Natural killer cell (primary cell): ENCODE results near the gene ARL15. TPM values are rescaled to one million over a fixed set of nuclear protein-coding genes. Genes with fewer than 3 reads are reported as not detected.

ENCODE experiments used
- ATAC-seq, 3 donors: fragments of 150-1000 bp in 2 of 3; fragments of 200-7000 bp in 1 of 3; cut with Tn5 transposase; 1 replicate in 1 of 3; 2 replicates in 2 of 3; pipeline ENCODE4 v1.10.0; 2021; ENCODE audit warnings: mild to moderate bottlenecking in 2 of 3, moderate library complexity in 2 of 3
- DNase-seq, 2 donors: peaks; one replicate each; pipeline versions ENCODE4 v3.0.0 to v3.0.0-alpha.2; 2013 to 2021; ENCODE audit warnings: mixed read lengths in 1 of 2
- H3K27ac ChIP-seq: one replicate; pipeline ENCODE4 v1.5.1; 2013; ENCODE audit warnings: mild to moderate bottlenecking, low read length
- H3K27me3 ChIP-seq: one replicate; pipeline ENCODE4 v1.6.1; 2013; ENCODE audit warnings: low read length; ENCODE audit not compliant: control insufficient read depth, insufficient read depth
- H3K36me3 ChIP-seq: one replicate; pipeline ENCODE4 v1.6.1; 2013; ENCODE audit warnings: low read length; ENCODE audit not compliant: control insufficient read depth, insufficient read depth
- H3K4me1 ChIP-seq: one replicate; pipeline ENCODE4 v1.6.1; 2013; ENCODE audit warnings: low read length; ENCODE audit not compliant: control insufficient read depth, insufficient read depth
- H3K4me3 ChIP-seq: one replicate; pipeline ENCODE4 v1.5.1; 2013; ENCODE audit warnings: low read length
- H3K9me3 ChIP-seq: one replicate; pipeline ENCODE4 v1.6.1; 2013; ENCODE audit warnings: low read length; ENCODE audit not compliant: control insufficient read depth, insufficient read depth
- H3K27ac Mint-ChIP-seq, 2 donors: one replicate each; pipeline ENCODE4 v1.8.0; 2022; ENCODE audit warnings: mild to moderate bottlenecking in 2 of 2, mixed read lengths in 2 of 2, moderate library complexity in 1 of 2
- H3K27me3 Mint-ChIP-seq, 2 donors: one replicate each; pipeline ENCODE4 v1.8.0; 2022; ENCODE audit warnings: low read depth in 2 of 2, mixed read lengths in 2 of 2
- H3K36me3 Mint-ChIP-seq: one replicate; pipeline ENCODE4 v1.8.0; 2022; ENCODE audit warnings: mixed read lengths
- H3K4me1 Mint-ChIP-seq, 2 donors: one replicate each; pipeline ENCODE4 v1.8.0; 2022; ENCODE audit warnings: mixed read lengths in 2 of 2
- H3K4me3 Mint-ChIP-seq: one replicate; pipeline ENCODE4 v1.8.0; 2022; ENCODE audit warnings: mild to moderate bottlenecking, moderate library complexity, mixed read lengths
- H3K9me3 Mint-ChIP-seq, 2 donors: one replicate each; pipeline ENCODE4 v1.8.0; 2022; ENCODE audit warnings: mixed read lengths in 2 of 2
- CTCF ChIP-seq: fragments of 200-600 bp; IDR thresholded peaks from one replicate; pipeline ENCODE4 v1.8.0; 2022; ENCODE audit warnings: antibody characterized with exemption
- WGBS: methylation state at CpG from one replicate; pipeline ENCODE4 v1.1.7; 2013; ENCODE audit warnings: missing lambda C conversion rate; ENCODE audit not compliant: insufficient coverage; 5-methylcytosine and 5-hydroxymethylcytosine counted together
- intact Hi-C: fragments of 100-400 bp; cut with micrococcal nuclease; formaldehyde crosslinking; loops from one replicate; pipeline ENCODE4 v1.14.2; 2022
- total RNA-seq, 4 donors: library from RNA; stranded (reverse); fragments of 120-200 nt in 1 of 4; gene quantifications; one replicate each; pipeline versions ENCODE4 v1.2.3 to v1.2.4, GENCODE V29; 2013 to 2022

Gene ARL15
- total RNA-seq, 3 donors from 2014 or later (not counting 1 experiment from before 2014, with no cell fraction given): 28.9 to 35.1 (median 33.1) TPM

- no peak for ATAC-seq
- WGBS: 100% methylated on average over 1 of the region's 1 CpG
- Mint-ChIP-seq H3K4me1 (peaks cover 24 to 31% of the 10 kb centered on the region in 2 donors), H3K4me3 (no peak overlapping the region), H3K9me3 (no peaks in the 10 kb centered on the region), H3K27me3 (no peaks in the 10 kb centered on the region), H3K36me3 (no peaks in the 10 kb centered on the region), H3K27ac (no peak overlapping the region)
- no peak for TF ChIP-seq CTCF
- Histone ChIP-seq H3K27ac (no peak overlapping the region), H3K4me3 (no peak overlapping the region), H3K4me1 (no peaks in the 10 kb centered on the region), H3K27me3 (no peaks in the 10 kb centered on the region), H3K36me3 (no peaks in the 10 kb centered on the region), H3K9me3 (no peaks in the 10 kb centered on the region)
- no peak for DNase-seq
- intact Hi-C loops: no loop called here
These were observed 366.4 kb downstream of the ARL15 start for GRCh38 chr5:53943938-53944337.

- H3K9me3 Mint-ChIP-seq: no peaks in the 10 kb centered on the region
- no peaks in the 10 kb centered on the region for H3K27me3 Mint-ChIP-seq
- WGBS: 97% methylated on average over 5 of the region's 6 CpGs
- no peak overlapping the region for H3K4me3 ChIP-seq
- no peaks in the 10 kb centered on the region for H3K9me3 ChIP-seq
- H3K4me1 Mint-ChIP-seq: peaks cover 19 to 31% of the 10 kb centered on the region in 2 donors
- intact Hi-C loops: no loop called here
- H3K27ac ChIP-seq: no peak overlapping the region
- no peak for DNase-seq
- TF ChIP-seq CTCF: no peak
- no peaks in the 10 kb centered on the region for H3K36me3 ChIP-seq
- no peaks in the 10 kb centered on the region for H3K27me3 ChIP-seq
- no peak for ATAC-seq
- H3K27ac Mint-ChIP-seq: no peak overlapping the region
- H3K36me3 Mint-ChIP-seq: no peaks in the 10 kb centered on the region
- no peak overlapping the region for H3K4me3 Mint-ChIP-seq
- H3K4me1 ChIP-seq: no peaks in the 10 kb centered on the region
These were observed 367.6 kb downstream of the ARL15 start for GRCh38 chr5:53942724-53943123.

- H3K9me3 Mint-ChIP-seq: no peaks in the 10 kb centered on the region
- WGBS: 100% methylated on average over 1 of the region's 1 CpG
- TF ChIP-seq CTCF: no peak
- Histone ChIP-seq H3K4me1 (no peaks in the 10 kb centered on the region), H3K9me3 (no peaks in the 10 kb centered on the region), H3K4me3 (no peak overlapping the region), H3K27me3 (no peaks in the 10 kb centered on the region), H3K27ac (no peak overlapping the region), H3K36me3 (no peaks in the 10 kb centered on the region)
- H3K36me3 Mint-ChIP-seq: no peaks in the 10 kb centered on the region
- no peak overlapping the region for H3K27ac Mint-ChIP-seq
- intact Hi-C loops: no loop called here
- no peak for ATAC-seq
- peaks cover 14 to 20% of the 10 kb centered on the region in 2 donors for H3K4me1 Mint-ChIP-seq
- no peak overlapping the region for H3K4me3 Mint-ChIP-seq
- H3K27me3 Mint-ChIP-seq: no peaks in the 10 kb centered on the region
- no peak for DNase-seq
These were observed 369.5 kb downstream of the ARL15 start for GRCh38 chr5:53940921-53941320.

GRCh38 chr5:53937467-53937866, 372.9 kb downstream of the ARL15 start:
- Histone ChIP-seq H3K27me3 (no peaks in the 10 kb centered on the region), H3K4me3 (no peak overlapping the region), H3K9me3 (no peaks in the 10 kb centered on the region), H3K27ac (no peak overlapping the region), H3K36me3 (no peaks in the 10 kb centered on the region), H3K4me1 (no peaks in the 10 kb centered on the region)
- DNase-seq (no peak), ATAC-seq (no peak)
- Mint-ChIP-seq H3K9me3 (no peaks in the 10 kb centered on the region), H3K27me3 (no peaks in the 10 kb centered on the region), H3K4me1 (peaks cover 0 to 10% of the 10 kb centered on the region in 2 donors), H3K27ac (no peak overlapping the region), H3K36me3 (no peaks in the 10 kb centered on the region), H3K4me3 (no peak overlapping the region)
- intact Hi-C loops: no loop called here
- no peak for TF ChIP-seq CTCF
- WGBS: no CpG with 5 or more reads among the region's 2 CpGs
